Fibroblast of lung (primary cell): ENCODE results near the gene PDZK1. TPM values are rescaled to one million over a fixed set of nuclear protein-coding genes. Genes with fewer than 3 reads are reported as not detected.

Experiments used
- DNase-seq, 2 donors: peaks; one replicate each; pipeline versions ENCODE4 v3.0.0 to v3.0.0-alpha.2; 2010; ENCODE audit warnings: low read depth in 2 of 2
- H2AFZ ChIP-seq: 2 replicates; pipeline ENCODE4 v1.5.1; 2012; ENCODE audit warnings: low read length, control low read depth, inconsistent platforms
- H3K27ac ChIP-seq: 2 replicates; pipeline ENCODE4 v1.5.1; 2011; ENCODE audit warnings: low read length, control low read depth; ENCODE audit not compliant: insufficient read depth
- H3K27me3 ChIP-seq: 2 replicates; pipeline ENCODE4 v1.5.1; 2011; ENCODE audit warnings: mild to moderate bottlenecking, low read length; ENCODE audit not compliant: control insufficient read depth, insufficient read depth
- H3K36me3 ChIP-seq: 2 replicates; pipeline ENCODE4 v1.5.1; 2011; ENCODE audit warnings: low read length; ENCODE audit not compliant: control insufficient read depth, insufficient read depth
- H3K4me1 ChIP-seq: 2 replicates; pipeline ENCODE4 v1.5.1; 2011; ENCODE audit warnings: low read length; ENCODE audit not compliant: control insufficient read depth, insufficient read depth; ENCODE audit errors: extremely low read depth
- H3K4me2 ChIP-seq: 2 replicates; pipeline ENCODE4 v1.5.1; 2011; ENCODE audit warnings: low read length, control low read depth; ENCODE audit not compliant: insufficient read depth; ENCODE audit errors: extremely low read depth
- H3K4me3 ChIP-seq, 4 experiments: fragments of 200-600 bp in 1 of 4; sonication (generic) in 1 of 4; replicated peaks in 1 of 4; 2 replicates each; pipeline ENCODE4 v1.5.1; 2011 to 2016; ENCODE audit warnings: low read length in 4 of 4, low read depth in 3 of 4, mild to moderate bottlenecking in 3 of 4, control low read depth in 2 of 4, inconsistent platforms in 1 of 4, mixed read lengths in 1 of 4; ENCODE audit not compliant: insufficient read depth in 1 of 4; ENCODE audit errors: control extremely low read depth in 1 of 4
- H3K79me2 ChIP-seq: 2 replicates; pipeline ENCODE4 v1.5.1; 2012; ENCODE audit warnings: mild to moderate bottlenecking, low read length, inconsistent platforms; ENCODE audit not compliant: control insufficient read depth, insufficient read depth
- H3K9ac ChIP-seq: 2 replicates; pipeline ENCODE4 v1.5.1; 2011; ENCODE audit warnings: mild to moderate bottlenecking, low read length, control low read depth; ENCODE audit not compliant: insufficient read depth
- H3K9me3 ChIP-seq: 2 replicates; pipeline ENCODE4 v1.5.1; 2012; ENCODE audit warnings: low read depth, low read length; ENCODE audit not compliant: control insufficient read depth, insufficient read depth
- H4K20me1 ChIP-seq: 2 replicates; pipeline ENCODE4 v1.5.1; 2011; ENCODE audit warnings: low read length; ENCODE audit not compliant: control insufficient read depth, insufficient read depth; ENCODE audit errors: extremely low read depth
- EZH2 ChIP-seq: IDR thresholded peaks from 2 replicates; pipeline ENCODE4 v1.5.1; 2012; ENCODE audit warnings: low read length, control low read depth, mild to moderate bottlenecking; ENCODE audit errors: missing control alignments
- polyA plus RNA-seq, 2 donors: library from polyadenylated mRNA; depleted of rRNA in 1 of 2; stranded (reverse) in 1 of 2; unstranded in 1 of 2; fragments of >200 nt; gene quantifications; 2 replicates each; pipeline ENCODE4 v1.2.1, GENCODE V29; 2011 to 2012; ENCODE audit warnings: missing spikeins in 1 of 2
- total RNA-seq: library from RNA; depleted of rRNA; stranded (reverse); fragments of >200 nt; gene quantifications from 2 replicates; pipeline ENCODE4 v1.2.1, GENCODE V29; 2014
- TF ChIP-seq, protein P1 (sequence below), 2 donors: IDR thresholded peaks in 1 of 2; conservative IDR thresholded peaks in 1 of 2; 1 replicate in 1 of 2; 2 replicates in 1 of 2; pipeline ENCODE4 v1.5.1; 2011 to 2012; ENCODE audit warnings: low read length in 2 of 2, control low read depth in 1 of 2, inconsistent platforms in 1 of 2, low read depth in 1 of 2, mild to moderate bottlenecking in 1 of 2

Gene PDZK1
- total and polyA plus RNA-seq, 2 donors (not counting 1 experiment from before 2014, with no cell fraction given) = 0.91 to 1.5 TPM

DNA sequence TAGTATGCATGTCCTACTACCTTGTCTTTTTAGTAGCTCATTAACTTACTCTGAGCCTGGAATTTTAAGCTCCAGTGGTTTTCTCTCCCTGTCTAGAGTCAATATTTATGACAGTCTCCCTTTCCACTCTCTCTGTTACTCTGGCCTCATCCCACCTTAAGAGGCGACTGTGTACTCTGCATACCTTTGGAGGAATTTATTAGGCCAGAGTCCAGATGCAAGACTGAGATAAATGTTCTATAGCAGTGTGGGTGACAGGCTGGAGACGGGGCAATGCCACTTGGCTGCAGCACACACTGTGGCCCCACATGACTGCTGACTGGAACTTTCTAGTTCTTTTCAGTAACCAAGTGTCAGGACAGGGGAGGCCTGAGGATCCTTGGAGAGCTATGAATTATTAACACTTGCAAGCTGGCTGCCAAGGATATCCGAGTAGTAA, 4.1 kb upstream of the PDZK1 start:
- H3K27ac ChIP-seq = no peak overlapping the region
- H3K9ac ChIP-seq = no peak overlapping the region
- no peaks in the 10 kb centered on the region for H3K9me3 ChIP-seq
- H3K4me1 ChIP-seq = no peaks in the 10 kb centered on the region
- H3K27me3 ChIP-seq = no peaks in the 10 kb centered on the region
- H4K20me1 ChIP-seq = no peaks in the 10 kb centered on the region
- no peak overlapping the region for H3K4me2 ChIP-seq
- H3K36me3 ChIP-seq = no peaks in the 10 kb centered on the region
- no peak overlapping the region for H2AFZ ChIP-seq
- H3K4me3 ChIP-seq = no peak overlapping the region
- H3K79me2 ChIP-seq = no peaks in the 10 kb centered on the region
- TF ChIP-seq EZH2 = no peak
- TF ChIP-seq, protein P1, sequence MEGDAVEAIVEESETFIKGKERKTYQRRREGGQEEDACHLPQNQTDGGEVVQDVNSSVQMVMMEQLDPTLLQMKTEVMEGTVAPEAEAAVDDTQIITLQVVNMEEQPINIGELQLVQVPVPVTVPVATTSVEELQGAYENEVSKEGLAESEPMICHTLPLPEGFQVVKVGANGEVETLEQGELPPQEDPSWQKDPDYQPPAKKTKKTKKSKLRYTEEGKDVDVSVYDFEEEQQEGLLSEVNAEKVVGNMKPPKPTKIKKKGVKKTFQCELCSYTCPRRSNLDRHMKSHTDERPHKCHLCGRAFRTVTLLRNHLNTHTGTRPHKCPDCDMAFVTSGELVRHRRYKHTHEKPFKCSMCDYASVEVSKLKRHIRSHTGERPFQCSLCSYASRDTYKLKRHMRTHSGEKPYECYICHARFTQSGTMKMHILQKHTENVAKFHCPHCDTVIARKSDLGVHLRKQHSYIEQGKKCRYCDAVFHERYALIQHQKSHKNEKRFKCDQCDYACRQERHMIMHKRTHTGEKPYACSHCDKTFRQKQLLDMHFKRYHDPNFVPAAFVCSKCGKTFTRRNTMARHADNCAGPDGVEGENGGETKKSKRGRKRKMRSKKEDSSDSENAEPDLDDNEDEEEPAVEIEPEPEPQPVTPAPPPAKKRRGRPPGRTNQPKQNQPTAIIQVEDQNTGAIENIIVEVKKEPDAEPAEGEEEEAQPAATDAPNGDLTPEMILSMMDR (conservative IDR thresholded peaks at IDR 0.05 in 1 of 2, IDR thresholded peaks at IDR 0.05 in 1 of 2; ENCODE audit: low read depth in 1 of 2, low read length in 2 of 2) = no peak
- no peak for DNase-seq

DNA sequence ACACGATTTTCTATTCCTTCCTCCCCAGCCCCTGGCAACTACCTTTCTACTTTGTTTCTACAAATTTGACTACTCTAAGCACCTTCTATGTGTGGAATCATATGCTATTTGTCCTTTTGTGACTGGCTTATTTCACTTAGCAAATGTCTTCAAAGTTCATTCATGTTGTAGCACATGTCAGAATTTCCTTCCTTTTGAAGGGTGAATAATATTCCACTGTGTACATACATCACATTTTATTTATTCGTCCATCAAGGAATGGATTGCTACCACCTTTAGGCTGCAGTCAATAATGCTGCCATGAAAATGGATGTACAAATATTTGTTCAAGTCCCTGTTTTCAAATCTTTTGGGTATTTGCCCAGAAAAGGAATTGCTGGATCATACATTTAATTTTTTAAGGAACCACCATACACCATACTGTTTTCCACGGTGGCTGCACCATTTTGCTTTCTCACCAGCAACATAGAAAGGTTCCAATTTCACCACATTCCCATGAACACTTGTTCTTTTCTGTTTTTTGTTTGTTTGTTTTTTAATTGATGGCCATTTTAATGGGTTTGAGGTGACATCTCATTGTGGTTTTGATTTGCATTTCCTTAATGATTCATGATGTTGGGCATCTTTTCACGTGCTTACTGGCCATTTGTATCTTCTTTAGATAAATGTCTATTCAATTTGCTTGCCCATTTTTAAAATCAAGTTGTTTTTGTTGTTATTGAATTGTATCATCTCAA, 3.3 kb upstream of the PDZK1 start:
- H3K36me3 ChIP-seq = no peaks in the 10 kb centered on the region
- TF ChIP-seq, protein P1 (conservative IDR thresholded peaks at IDR 0.05 in 1 of 2, IDR thresholded peaks at IDR 0.05 in 1 of 2; ENCODE audit: low read depth in 1 of 2, low read length in 2 of 2) = no peak
- no peak for TF ChIP-seq EZH2

DNA sequence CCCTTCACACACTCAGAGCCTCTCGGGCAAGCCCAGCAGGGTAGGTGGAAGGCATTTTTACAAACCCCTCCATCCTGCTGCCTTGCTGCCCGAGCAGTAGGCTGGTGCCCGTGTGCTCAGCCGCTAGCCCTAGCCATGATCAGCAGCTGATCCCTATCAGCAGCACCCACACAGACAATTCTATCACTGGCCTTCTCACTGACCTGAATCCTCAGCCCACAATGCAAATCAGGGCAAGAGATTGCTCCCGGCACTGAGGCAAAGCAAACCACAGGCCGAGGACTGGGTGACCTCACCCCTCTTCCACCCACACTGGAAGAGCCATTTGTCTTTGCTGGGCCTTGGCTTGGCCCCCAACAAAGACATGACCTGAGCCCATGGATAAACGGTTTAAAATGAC, 895 bp upstream of the PDZK1 start:
- Histone ChIP-seq H2AFZ (no peak overlapping the region), H3K79me2 (no peaks in the 10 kb centered on the region)
- DNase-seq = peak; percentile 53 to 58

More for the DNA sequence above, 3.3 kb upstream of the PDZK1 start:
- H4K20me1 ChIP-seq = no peaks in the 10 kb centered on the region
- no peaks in the 10 kb centered on the region for H3K79me2 ChIP-seq
- DNase-seq = no peak
- no peak overlapping the region for H3K4me3 ChIP-seq
- no peaks in the 10 kb centered on the region for H3K27me3 ChIP-seq
- no peaks in the 10 kb centered on the region for H3K9me3 ChIP-seq
- no peak overlapping the region for H2AFZ ChIP-seq
- no peak overlapping the region for H3K27ac ChIP-seq
- no peaks in the 10 kb centered on the region for H3K4me1 ChIP-seq
- H3K9ac ChIP-seq = no peak overlapping the region
- H3K4me2 ChIP-seq = no peak overlapping the region

More for the DNA sequence above, 895 bp upstream of the PDZK1 start:
- TF ChIP-seq, protein P1 (conservative IDR thresholded peaks at IDR 0.05 in 1 of 2, IDR thresholded peaks at IDR 0.05 in 1 of 2; ENCODE audit: low read depth in 1 of 2, low read length in 2 of 2) = no peak
- TF ChIP-seq EZH2 = no peak
- Histone ChIP-seq H3K9ac (no peak overlapping the region), H3K4me3 (no peak overlapping the region), H3K27ac (no peak overlapping the region), H3K9me3 (no peaks in the 10 kb centered on the region), H3K36me3 (no peaks in the 10 kb centered on the region), H3K4me2 (no peak overlapping the region), H4K20me1 (no peaks in the 10 kb centered on the region), H3K4me1 (no peaks in the 10 kb centered on the region), H3K27me3 (no peaks in the 10 kb centered on the region)
